RPMI7951 (cell line): ENCODE data around the gene ISCA1. TPM values are rescaled to one million over a fixed set of nuclear protein-coding genes. Genes with fewer than 3 reads are reported as not detected.

Experiments used
- DNase-seq: peaks from one replicate; pipeline ENCODE4 v3.0.0-alpha.2; 2012; ENCODE audit warnings: low read depth
- total RNA-seq: library from RNA; depleted of rRNA; stranded (reverse); fragments of >200 nt; shearing (Covaris generic); gene quantifications from 2 replicates; pipeline ENCODE4 v1.2.3, GENCODE V29; 2014

The ISCA1 gene
- total RNA-seq, 1 experiment from 2014 or later, result 32.4 TPM

DNA sequence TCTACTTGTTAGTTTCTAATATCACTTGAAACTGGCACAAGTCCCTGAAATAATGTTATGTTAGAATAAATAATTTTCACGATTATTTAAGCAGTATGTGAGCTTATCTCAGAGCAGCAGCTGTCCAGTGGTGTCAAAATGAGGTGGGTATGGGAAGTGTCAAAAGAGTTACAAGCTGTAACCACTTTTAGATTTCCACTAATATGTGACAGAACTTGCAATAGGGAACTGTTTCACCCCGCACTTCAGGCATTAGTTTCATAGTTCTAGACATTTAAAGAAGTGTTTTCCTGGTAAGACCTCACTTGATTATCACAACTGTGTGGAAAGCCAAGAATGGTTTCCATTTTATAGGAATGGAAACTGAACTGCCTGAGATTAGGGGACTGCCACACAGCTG, 2.9 kb upstream of the ISCA1 start:
- no peak for DNase-seq

GRCh38 chr9:86282979-86283535, 719 bp upstream of the ISCA1 start:
- DNase-seq, result peak; percentile 80

DNA sequence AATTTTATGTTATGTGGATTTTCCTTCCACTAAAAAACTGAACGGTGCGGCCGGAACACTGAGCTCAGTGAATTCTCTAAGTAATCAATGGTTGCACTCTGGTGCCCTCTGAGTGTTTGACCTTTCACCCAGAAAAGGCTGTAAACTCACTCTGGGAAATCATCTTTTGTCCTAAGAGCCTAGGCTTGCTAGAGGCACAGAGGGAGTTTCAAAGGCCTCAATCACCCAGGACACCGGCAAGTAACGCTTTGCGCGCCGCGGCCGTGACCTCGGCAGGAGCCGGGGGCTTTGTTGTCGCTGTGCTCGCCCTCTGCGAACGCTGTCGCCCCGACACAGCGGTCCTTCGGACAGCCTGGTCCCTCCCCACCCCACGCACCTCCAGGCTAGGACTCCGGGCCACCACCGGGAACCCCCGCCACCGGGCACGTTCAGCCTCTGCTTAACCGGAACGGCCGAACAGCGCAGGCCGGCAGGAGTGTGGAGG, 703 bp downstream of the ISCA1 start:
- DNase-seq, result no peak

GRCh38 chr9:86280580-86280979, 1.8 kb downstream of the ISCA1 start:
- DNase-seq, result no peak

DNA sequence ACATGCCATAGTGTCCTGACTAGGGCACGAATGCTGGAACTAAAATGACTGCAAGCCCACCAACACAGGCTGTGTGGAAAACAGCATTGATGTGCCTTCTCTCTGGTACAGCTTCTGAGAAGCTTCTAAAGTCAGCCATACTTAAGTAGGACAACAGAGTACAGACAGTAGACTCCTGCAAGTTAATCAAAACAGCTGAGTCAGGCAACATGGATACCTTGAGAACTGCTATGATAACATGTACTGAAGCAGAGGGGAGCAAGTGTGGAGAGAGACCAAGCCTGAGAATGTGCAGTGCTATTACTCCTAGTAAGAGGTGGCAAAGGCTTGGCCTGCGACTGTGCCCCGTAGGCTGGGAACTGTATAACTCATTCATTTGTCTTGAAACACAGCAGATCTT, 2.5 kb downstream of the ISCA1 start:
- DNase-seq, result no peak

DNA sequence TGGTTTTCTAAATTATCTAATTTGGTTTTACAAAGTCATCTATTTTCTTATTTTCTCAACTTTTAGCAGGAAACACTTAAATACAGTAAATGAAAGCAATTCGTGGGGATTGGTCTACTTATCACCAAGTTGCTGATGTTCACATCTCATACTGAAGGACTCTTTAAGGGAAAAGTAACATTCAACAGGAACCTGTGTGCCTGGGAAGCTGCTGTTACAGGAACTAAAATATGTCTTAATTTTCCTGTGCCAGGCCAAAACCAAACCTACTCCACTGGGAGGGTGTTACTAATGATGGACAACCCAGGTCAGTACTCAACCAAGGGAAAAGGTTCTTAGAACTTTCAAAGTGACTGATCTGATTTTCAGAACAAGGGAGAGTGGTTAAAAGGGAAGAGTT, 5.3 kb downstream of the ISCA1 start:
- DNase-seq, result no peak

DNA sequence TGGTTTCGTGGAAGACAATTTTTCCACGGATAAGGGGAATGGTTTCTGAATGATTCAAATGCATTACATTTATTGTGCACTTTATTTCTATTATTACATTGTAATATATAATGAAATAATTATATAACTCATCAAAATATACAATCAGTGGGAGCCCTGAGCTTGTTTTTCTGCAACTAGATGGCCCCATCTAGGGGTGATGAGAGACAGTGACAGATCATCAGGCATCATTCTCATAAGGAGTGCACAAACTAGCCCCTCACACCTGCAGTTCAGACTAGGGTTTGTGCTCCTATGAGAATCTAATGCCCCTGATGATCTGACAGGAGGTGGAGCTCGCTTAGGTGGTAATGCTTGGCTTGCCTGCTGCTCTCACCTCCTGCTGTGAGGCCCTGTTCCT, 6.4 kb downstream of the ISCA1 start:
- DNase-seq, result no peak

DNA sequence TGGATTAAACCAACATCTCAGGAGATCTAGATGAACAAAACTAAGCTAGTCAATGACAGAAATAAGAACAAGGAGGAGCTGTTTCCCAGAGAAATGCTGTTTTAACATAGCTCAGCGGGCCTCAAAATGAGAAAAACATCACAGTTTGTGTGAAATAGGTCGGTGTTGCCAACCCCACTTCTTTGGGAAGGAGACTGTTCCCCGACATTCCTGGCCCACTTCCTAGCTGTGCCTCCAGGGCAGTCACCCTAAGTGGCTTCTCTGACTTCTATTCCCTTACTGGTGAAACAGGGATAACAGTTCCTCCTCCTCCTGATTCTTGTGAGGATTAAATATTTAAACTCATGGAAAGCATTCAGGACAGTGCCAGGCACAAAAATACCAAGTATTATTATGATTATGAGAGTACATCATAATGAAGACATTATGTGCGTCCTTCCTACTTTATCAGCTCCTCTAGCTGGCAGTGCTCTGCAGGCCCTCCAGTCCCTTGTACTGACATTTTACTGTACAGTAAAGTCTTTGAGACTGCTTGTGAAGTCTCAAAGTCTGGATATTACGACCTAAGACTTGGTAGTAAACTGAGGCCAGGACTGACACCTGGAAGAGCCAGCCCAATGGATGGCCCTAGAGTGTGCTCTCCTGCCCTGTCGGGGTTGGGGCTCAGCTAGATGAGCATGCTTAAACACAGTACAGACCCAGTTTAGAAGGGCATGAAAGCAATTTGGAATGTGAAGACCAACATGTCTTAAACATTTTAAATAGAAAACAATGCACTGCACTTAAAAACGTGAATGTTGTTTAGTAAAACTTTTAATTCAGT, 7.3 kb downstream of the ISCA1 start:
- no peak for DNase-seq

GRCh38 chr9:86272221-86272620, 10.1 kb downstream of the ISCA1 start:
- no peak for DNase-seq

- no peak for DNase-seq
These were observed 18.5 kb downstream of the ISCA1 start for GRCh38 chr9:86263876-86264275.

- no peak for DNase-seq
These were observed 19.8 kb downstream of the ISCA1 start for GRCh38 chr9:86262492-86262891.

GRCh38 chr9:86259557-86259956, 22.8 kb downstream of the ISCA1 start, which contains the start of gene C9orf153:
C9orf153 (minus strand) TSS chr9:86259657; CDS start chr9:86229603, 30,054 bp downstream.
- DNase-seq, result no peak

- DNase-seq, result no peak
These were observed 24.9 kb downstream of the ISCA1 start for GRCh38 chr9:86257391-86257790.

DNA sequence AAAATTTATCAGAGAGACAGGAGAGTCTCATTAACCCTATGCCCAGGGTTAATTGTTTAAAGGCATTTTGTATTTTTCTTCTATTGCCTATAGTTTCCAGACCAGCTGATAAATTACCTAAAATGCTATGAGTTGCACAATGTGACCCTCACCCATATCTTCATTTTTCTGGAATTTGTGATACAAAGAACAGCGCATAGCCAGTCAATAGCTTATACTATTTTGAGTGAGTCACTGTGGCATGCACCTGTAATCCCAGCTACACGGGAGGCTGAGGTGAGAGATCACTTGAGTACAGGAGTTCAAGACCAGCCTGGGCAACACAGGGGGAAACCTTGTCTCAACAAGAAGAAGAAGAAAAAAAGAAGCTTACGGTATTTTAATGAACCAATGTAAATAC, 25.7 kb downstream of the ISCA1 start:
- DNase-seq, result no peak

DNA sequence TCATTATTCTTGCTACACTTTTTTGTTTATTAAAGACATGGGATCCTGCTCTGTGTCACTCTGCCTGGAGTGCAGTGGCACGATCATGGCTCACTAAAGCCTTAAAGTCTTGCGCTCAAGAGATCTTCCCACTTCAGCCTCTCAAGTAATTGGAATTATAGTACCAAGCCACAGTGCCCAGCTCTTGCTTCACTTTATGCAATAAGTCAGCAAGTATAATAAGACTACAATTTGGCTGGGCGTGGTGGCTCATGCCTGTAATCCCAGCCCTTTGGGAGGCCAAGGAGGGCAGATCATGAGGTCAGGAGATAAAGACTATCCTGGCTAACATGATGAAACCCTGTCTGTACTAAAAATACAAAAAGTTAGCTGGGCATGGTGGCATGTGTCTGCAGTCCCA, 28.8 kb downstream of the ISCA1 start:
- no peak for DNase-seq

DNA sequence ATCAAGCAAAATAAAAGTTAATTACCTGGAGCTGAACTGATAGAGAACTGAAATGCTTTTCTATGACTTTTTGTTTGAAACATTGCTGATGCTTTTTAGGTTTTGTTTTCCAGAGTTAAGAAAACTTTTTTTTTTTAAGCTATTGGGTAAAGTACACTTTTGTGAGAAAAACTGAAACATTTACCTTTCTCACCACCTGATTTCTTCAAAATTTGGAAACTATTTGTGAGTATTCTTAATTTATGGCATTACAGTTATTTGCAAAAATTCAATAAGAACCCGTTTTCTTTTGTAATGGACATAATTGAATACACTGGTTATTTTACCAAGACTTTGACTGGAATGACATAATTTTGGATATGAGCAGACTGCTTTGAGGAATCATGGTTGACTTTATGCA, 29.5 kb downstream of the ISCA1 start:
- no peak for DNase-seq

- DNase-seq, result no peak
These were observed 32.2 kb downstream of the ISCA1 start for GRCh38 chr9:86250123-86250522.

DNA sequence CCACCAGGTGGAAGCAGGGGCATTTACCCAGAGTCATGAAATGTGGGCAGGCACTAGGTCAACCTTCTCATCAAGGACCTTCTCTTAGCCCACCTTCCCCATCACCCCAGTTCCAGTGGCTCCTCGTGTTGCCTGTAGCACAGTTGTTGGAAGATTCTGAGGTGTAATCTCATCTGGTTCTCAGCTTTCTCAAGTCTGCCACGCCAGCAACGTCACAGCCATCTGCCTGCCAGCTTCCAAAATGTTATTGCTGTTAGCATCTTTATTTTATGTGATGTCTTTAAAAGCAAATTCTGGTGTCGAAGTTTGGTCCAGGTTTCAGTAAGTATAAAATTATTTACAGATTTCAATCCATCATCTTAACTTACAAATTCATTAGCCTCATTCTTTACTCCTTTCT, 33.6 kb downstream of the ISCA1 start:
- no peak for DNase-seq

DNA sequence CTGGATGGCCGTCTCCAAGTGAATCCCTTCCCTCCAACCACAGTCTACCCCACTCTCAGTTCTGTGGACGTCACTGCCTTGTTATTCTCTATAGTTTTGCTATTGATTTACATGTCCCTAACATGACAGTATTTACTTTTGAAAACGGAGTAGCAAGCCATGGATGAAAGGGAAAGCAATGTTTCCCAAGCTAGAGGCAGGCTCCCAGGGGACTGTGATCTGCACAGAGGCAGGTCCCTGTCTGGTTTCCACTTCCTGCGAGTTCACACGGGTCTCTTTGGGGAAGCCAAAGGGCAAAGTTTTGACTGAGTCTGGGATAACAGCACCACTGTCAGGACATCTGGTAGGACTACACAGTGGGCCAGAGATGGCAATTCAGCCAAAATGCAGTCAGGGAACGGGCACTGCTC, 35.6 kb downstream of the ISCA1 start:
- peak; percentile 43 for DNase-seq

DNA sequence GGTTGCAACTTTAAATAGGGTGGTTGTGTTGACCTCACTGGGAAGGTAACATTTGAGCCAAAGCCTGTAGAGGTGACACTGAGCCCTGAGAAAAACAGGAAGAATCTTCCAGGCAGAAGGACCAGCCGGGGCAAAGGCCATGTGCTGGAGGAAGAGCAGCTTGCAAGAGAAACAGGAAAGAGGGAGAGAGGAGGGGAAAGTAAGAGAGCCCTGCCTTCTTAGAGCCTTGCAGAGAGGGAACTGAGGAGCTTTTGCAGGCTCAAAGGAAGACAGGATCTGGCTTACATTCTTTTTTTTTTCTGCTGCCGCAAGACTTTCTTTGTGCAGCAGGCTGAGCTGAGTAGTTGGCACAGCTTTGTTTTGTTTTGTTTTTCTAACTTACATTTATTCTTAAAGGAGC, 40.3 kb downstream of the ISCA1 start:
- DNase-seq, result no peak

DNA sequence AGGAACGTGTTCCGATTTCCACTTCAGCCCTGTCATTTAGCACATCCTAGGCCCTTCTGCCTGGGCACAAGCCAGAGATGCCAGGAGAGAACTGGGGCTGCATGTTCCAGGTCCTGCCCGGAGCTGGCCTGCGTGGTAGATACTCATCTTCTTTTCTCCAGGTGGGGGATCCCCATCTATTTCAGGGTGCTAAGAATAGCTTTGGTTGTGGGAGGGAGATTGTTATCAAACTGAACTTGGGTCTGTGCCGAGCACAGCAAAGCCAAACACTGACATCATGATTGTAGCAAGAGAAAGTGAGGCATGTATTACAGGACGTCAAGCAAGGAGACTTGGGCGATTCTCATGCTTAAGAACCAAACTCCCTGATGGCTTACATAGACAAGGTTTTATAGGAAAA, 41.1 kb downstream of the ISCA1 start:
- no peak for DNase-seq

- peak; percentile 10 for DNase-seq
These were observed 43.2 kb downstream of the ISCA1 start for GRCh38 chr9:86238861-86239770.
